ENCODE data around the gene JARID2. TPM values are rescaled to one million over a fixed set of nuclear protein-coding genes. Genes with fewer than 3 reads are reported as not detected.

The JARID2 gene
- total and polyA plus RNA-seq, 4 donors: 3.8 to 14.8 (median 12.0) TPM

DNA sequence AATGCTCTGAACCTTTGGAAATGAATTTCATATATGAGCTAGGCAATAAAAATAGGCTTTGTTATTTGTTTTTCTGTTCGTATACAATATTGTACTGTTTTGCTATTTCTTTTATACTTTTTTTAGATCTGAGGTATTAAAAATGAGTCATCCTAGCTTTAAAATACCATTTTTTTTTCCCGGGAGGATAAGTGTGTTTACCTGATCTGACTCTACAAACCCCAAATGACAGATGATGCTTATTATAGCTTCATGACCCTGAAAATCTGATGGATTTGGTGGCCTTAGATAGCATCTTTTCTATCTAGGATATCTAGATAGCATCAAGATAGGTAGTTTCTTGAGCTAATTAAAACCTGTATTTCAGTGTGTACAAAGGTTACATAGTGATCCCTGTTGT lies 210.6 kb downstream of the JARID2 start:
- TF ChIP-seq, protein P1, sequence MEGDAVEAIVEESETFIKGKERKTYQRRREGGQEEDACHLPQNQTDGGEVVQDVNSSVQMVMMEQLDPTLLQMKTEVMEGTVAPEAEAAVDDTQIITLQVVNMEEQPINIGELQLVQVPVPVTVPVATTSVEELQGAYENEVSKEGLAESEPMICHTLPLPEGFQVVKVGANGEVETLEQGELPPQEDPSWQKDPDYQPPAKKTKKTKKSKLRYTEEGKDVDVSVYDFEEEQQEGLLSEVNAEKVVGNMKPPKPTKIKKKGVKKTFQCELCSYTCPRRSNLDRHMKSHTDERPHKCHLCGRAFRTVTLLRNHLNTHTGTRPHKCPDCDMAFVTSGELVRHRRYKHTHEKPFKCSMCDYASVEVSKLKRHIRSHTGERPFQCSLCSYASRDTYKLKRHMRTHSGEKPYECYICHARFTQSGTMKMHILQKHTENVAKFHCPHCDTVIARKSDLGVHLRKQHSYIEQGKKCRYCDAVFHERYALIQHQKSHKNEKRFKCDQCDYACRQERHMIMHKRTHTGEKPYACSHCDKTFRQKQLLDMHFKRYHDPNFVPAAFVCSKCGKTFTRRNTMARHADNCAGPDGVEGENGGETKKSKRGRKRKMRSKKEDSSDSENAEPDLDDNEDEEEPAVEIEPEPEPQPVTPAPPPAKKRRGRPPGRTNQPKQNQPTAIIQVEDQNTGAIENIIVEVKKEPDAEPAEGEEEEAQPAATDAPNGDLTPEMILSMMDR (IDR thresholded peaks at IDR 0.05; ENCODE audit: control extremely low read depth, extremely low read depth): no peak
- WGBS, 2 donors: 71 to 90% methylated on average over 2 of the region's 2 CpGs

DNA sequence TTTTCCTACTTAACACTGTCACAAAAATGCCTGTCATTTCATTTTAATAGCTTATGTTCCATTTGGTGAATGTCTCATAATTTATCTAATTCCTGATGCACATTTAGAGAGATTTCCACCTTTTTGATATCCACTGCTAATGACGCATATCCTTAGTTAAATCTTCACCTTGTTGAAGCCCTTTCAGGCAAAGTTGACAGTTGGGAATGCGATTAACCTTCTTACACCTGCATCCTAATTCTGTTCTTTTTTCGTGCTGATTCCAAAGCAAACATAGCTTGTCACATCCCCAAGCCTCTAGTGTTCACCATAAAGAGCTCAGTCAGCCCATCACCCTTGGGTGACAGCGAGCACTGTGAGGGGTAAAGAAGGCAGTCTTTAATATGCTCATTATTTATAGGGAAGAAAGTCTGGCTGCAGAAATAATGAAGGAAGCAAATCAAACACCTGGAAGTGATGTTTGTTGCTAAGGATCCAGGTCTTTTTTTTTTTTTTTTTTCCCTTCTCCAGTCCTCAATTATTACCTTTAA lies 211.3 kb downstream of the JARID2 start:
- peaks cover 3 to 40% (median 9%) of the 10 kb centered on the region in 5 donors for H3K4me1 ChIP-seq (ENCODE audit: control insufficient read depth in 5 of 5, insufficient read depth in 5 of 5, low read length in 5 of 5)
- 90 to 92% methylated on average over 4 of the region's 4 CpGs for WGBS, 2 donors
- H3K36me3 ChIP-seq (ENCODE audit: control insufficient read depth in 4 of 4, insufficient read depth in 4 of 4, low read length in 4 of 4): peaks cover 0 to 4% (median 1%) of the 10 kb centered on the region in 4 donors
- H3K9me3 ChIP-seq (ENCODE audit: control insufficient read depth in 4 of 4, insufficient read depth in 3 of 4, low read length in 3 of 4): no peaks in the 10 kb centered on the region
- H3K4me3 ChIP-seq: no peak overlapping the region
- ATAC-seq (ENCODE audit: insufficient read depth, low FRiP score) (no peak), DNase-seq (no peak)
- no peak overlapping the region for H3K27ac ChIP-seq (ENCODE audit: low read depth in 1 of 2, low read length in 1 of 2)
- no peaks in the 10 kb centered on the region for H3K27me3 ChIP-seq (ENCODE audit: control insufficient read depth in 3 of 3, insufficient read depth in 3 of 3, low read length in 2 of 3)
- TF ChIP-seq, protein P1 (IDR thresholded peaks at IDR 0.05; ENCODE audit: control extremely low read depth, extremely low read depth): no peak
- no peak overlapping the region for H3K9ac ChIP-seq (ENCODE audit: insufficient read depth in 1 of 2, low read length in 2 of 2)

More for the DNA sequence above, 210.6 kb downstream of the JARID2 start:
- Histone ChIP-seq H3K4me3 (no peak overlapping the region), H3K9ac (ENCODE audit: insufficient read depth in 1 of 2, low read length in 2 of 2) (no peak overlapping the region), H3K36me3 (ENCODE audit: control insufficient read depth in 4 of 4, insufficient read depth in 4 of 4, low read length in 4 of 4) (peaks cover 0 to 6% (median 2%) of the 10 kb centered on the region in 4 donors), H3K27me3 (ENCODE audit: control insufficient read depth in 3 of 3, insufficient read depth in 3 of 3, low read length in 2 of 3) (no peaks in the 10 kb centered on the region), H3K9me3 (ENCODE audit: control insufficient read depth in 4 of 4, insufficient read depth in 3 of 4, low read length in 3 of 4) (no peaks in the 10 kb centered on the region), H3K4me1 (ENCODE audit: control insufficient read depth in 5 of 5, insufficient read depth in 5 of 5, low read length in 5 of 5) (peaks cover 5 to 32% (median 7%) of the 10 kb centered on the region in 5 donors), H3K27ac (ENCODE audit: low read depth in 1 of 2, low read length in 1 of 2) (no peak overlapping the region)
- no peak for ATAC-seq (ENCODE audit: insufficient read depth, low FRiP score)
- DNase-seq: no peak

DNA sequence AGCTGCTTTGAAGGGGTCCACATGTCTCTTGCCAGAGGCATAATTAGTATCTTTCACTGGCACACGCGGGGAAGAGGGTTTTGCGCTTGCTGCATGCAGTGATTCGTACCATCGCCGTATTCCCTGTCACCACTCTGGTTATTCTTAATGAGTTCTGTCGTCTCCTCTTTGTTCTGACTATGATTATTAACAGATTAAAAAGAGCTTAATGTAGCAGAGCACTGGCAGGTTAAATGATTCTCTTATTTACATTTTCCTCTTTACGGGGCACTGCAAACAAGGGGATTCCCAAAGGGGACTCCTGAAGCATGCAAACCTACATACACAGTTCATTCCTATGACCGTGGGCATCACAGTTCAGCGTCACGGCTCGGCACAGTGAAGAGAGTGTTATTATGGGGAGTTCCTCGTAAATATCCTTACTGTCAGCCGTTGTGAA lies 212.2 kb downstream of the JARID2 start:
- 76 to 85% methylated on average over 14 of the region's 14 CpGs for WGBS, 2 donors
- Histone ChIP-seq H3K9ac (ENCODE audit: insufficient read depth in 1 of 2, low read length in 2 of 2) (no peak overlapping the region), H3K4me1 (ENCODE audit: control insufficient read depth in 5 of 5, insufficient read depth in 5 of 5, low read length in 5 of 5) (peaks cover 3 to 48% (median 10%) of the 10 kb centered on the region in 5 donors), H3K27me3 (ENCODE audit: control insufficient read depth in 3 of 3, insufficient read depth in 3 of 3, low read length in 2 of 3) (no peaks in the 10 kb centered on the region), H3K4me3 (no peak overlapping the region), H3K36me3 (ENCODE audit: control insufficient read depth in 4 of 4, insufficient read depth in 4 of 4, low read length in 4 of 4) (peaks cover 0 to 2% (median 0%) of the 10 kb centered on the region in 4 donors), H3K9me3 (ENCODE audit: control insufficient read depth in 4 of 4, insufficient read depth in 3 of 4, low read length in 3 of 4) (no peaks in the 10 kb centered on the region), H3K27ac (ENCODE audit: low read depth in 1 of 2, low read length in 1 of 2) (no peak overlapping the region)
- ATAC-seq (ENCODE audit: insufficient read depth, low FRiP score) (no peak), DNase-seq (peak; percentile 39 to 70 (median 60))
- TF ChIP-seq, protein P1 (IDR thresholded peaks at IDR 0.05; ENCODE audit: control extremely low read depth, extremely low read depth): no peak
